SK-N-MC (cell line): ENCODE data around the gene CEP131.

Experiments used
- EZH2 ChIP-seq: fragments of 200-600 bp; sonication (generic); IDR thresholded peaks from one replicate; pipeline ENCODE4 v1.6.1; 2017; ENCODE audit warnings: antibody characterized with exemption
- FOXP2 ChIP-seq: optimal IDR thresholded peaks from 2 replicates; pipeline ENCODE3; 2011; ENCODE audit warnings: mild to moderate bottlenecking, moderate library complexity; ENCODE audit not compliant: insufficient read depth; ENCODE audit errors: extremely low read length, control extremely low read depth
- POLR2AphosphoS5 ChIP-seq: IDR thresholded peaks from 2 replicates; pipeline ENCODE4 v1.6.1; 2012; ENCODE audit warnings: mild to moderate bottlenecking, low read depth, low read length, borderline replicate concordance

- TF ChIP-seq EZH2 (no peak), POLR2AphosphoS5 (no peak), FOXP2 (no peak)
Observed at GRCh38 chr17:81261096-81261495, 38.3 kb upstream of the CEP131 start.
